ENCODE data around the gene FAP. TPM values are rescaled to one million over a fixed set of nuclear protein-coding genes. Genes with fewer than 3 reads are reported as not detected.

FAP gene
- polyA plus RNA-seq (ENCODE audit: insufficient read length in 4 of 4), result 100 to 1,000 TPM in 1 of 4 donors, 10 to 100 TPM in 3; 10.9 to 129 (median 19.6) TPM

GRCh38 chr2:162243294-162243693, at the start of gene FAP:
FAP (minus strand) TSS chr2:162243445; CDS start chr2:162243327, 118 bp downstream.
- DNase-seq (ENCODE audit: low read depth in 4 of 4, low spot score in 3 of 4), result no peak

GRCh38 chr2:162291748-162292147, 48.5 kb upstream of the FAP start:
- no peak for DNase-seq (ENCODE audit: low read depth in 4 of 4, low spot score in 3 of 4)

GRCh38 chr2:162282765-162283425, 39.6 kb upstream of the FAP start:
- DNase-seq (ENCODE audit: low read depth in 4 of 4, low spot score in 3 of 4), result no peak

GRCh38 chr2:162280654-162281053, 37.4 kb upstream of the FAP start:
- DNase-seq (ENCODE audit: low read depth in 4 of 4, low spot score in 3 of 4), result no peak

- no peak for DNase-seq (ENCODE audit: low read depth in 4 of 4, low spot score in 3 of 4)
Observed at GRCh38 chr2:162277381-162277780, 34.1 kb upstream of the FAP start.

- no peak for DNase-seq (ENCODE audit: low read depth in 4 of 4, low spot score in 3 of 4)
Observed at GRCh38 chr2:162267996-162268395, 24.8 kb upstream of the FAP start.

GRCh38 chr2:162267496-162267895, 24.3 kb upstream of the FAP start:
- DNase-seq (ENCODE audit: low read depth in 4 of 4, low spot score in 3 of 4), result no peak

GRCh38 chr2:162266460-162266760, 23.2 kb upstream of the FAP start:
- no peak for DNase-seq (ENCODE audit: low read depth in 4 of 4, low spot score in 3 of 4)

GRCh38 chr2:162265666-162266459, 22.6 kb upstream of the FAP start:
- DNase-seq (ENCODE audit: low read depth in 4 of 4, low spot score in 3 of 4), result no peak

- DNase-seq (ENCODE audit: low read depth in 4 of 4, low spot score in 3 of 4), result no peak
Observed at GRCh38 chr2:162261032-162261945, 18.0 kb upstream of the FAP start.

GRCh38 chr2:162258686-162259085, 15.4 kb upstream of the FAP start:
- no peak for DNase-seq (ENCODE audit: low read depth in 4 of 4, low spot score in 3 of 4)

GRCh38 chr2:162258169-162258568, 14.9 kb upstream of the FAP start:
- no peak for DNase-seq (ENCODE audit: low read depth in 4 of 4, low spot score in 3 of 4)

- DNase-seq (ENCODE audit: low read depth in 4 of 4, low spot score in 3 of 4), result no peak
Observed at GRCh38 chr2:162257425-162257824, 14.2 kb upstream of the FAP start.

GRCh38 chr2:162256591-162256991, 13.3 kb upstream of the FAP start:
- DNase-seq (ENCODE audit: low read depth in 4 of 4, low spot score in 3 of 4), result no peak

GRCh38 chr2:162254236-162254871, 11.1 kb upstream of the FAP start:
- no peak for DNase-seq (ENCODE audit: low read depth in 4 of 4, low spot score in 3 of 4)

GRCh38 chr2:162253435-162253834, 10.2 kb upstream of the FAP start:
- no peak for DNase-seq (ENCODE audit: low read depth in 4 of 4, low spot score in 3 of 4)

GRCh38 chr2:162252153-162252552, 8.9 kb upstream of the FAP start:
- no peak for DNase-seq (ENCODE audit: low read depth in 4 of 4, low spot score in 3 of 4)

GRCh38 chr2:162245781-162246180, 2.5 kb upstream of the FAP start:
- DNase-seq (ENCODE audit: low read depth in 4 of 4, low spot score in 3 of 4), result no peak

GRCh38 chr2:162245061-162245460, 1.8 kb upstream of the FAP start:
- no peak for DNase-seq (ENCODE audit: low read depth in 4 of 4, low spot score in 3 of 4)

- DNase-seq (ENCODE audit: low read depth in 4 of 4, low spot score in 3 of 4), result no peak
Observed at GRCh38 chr2:162244541-162245031, 1.3 kb upstream of the FAP start.

- DNase-seq (ENCODE audit: low read depth in 4 of 4, low spot score in 3 of 4), result no peak
Observed at GRCh38 chr2:162243715-162244114, 470 bp upstream of the FAP start.
